Measurements from ENCODE around the gene NTM.

Gene NTM

DNA sequence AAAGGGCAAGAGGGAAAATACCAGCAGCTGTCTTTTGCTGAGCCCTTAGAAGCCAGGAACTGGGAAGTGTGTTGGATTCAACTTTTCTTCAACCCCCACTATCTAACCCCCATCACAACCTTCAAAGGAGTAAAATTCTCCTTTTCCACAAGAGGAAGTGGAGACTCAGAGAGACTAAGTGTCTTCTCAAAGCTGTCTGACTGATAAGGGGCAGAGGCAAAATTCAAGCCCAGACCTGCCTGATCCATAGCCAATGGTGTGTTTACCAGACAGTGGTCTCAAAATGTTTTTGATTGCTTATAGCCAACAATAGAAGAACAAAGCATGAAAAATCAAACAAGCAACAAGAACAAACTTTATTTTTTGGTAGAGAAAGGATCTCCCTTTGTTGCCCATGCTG is 707.0 kb downstream of the NTM start:
- H2BK5ac ChIP-seq (ENCODE audit: low read length), result no peak overlapping the region
- no peak overlapping the region for H3K27ac ChIP-seq (ENCODE audit: low read depth, low read length)

DNA sequence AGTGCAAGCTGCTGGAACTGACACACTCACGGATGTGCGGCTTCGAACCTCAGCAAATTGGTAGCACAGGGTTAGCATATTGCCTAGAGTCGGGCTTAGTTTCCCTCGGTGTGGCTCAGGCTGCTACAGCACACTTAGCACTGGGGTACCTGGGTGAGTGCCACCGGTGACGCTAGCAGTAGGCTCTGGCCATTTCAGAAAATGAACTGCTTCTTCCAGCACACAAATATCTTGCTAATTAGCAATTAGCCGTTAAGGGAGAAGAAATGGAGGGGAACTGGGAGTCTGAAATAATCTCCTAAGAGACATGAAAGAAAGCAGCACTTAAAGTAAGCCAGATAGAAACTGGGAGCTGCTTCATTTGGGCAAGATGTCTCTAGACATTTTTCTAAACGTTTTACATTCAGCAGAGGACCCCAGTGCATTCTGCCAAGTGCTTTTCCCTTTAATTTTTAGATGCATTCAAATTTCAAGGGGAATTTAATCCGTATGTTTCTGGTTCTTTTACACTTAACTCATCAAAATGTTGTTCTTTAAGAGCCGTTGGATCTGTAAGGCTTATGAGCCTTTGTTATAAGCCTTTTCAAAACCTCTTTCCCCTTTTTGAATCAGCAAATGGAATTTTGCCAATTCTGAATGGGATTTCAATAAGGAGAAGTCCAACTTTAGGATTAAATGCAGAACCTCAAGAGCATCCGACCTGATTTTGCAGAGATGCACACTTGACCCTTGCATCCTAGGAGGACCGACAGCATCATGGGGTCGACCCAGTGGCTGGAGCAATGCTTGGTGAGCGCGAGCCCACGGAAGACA is 708.1 kb downstream of the NTM start:
- Histone ChIP-seq H3K56ac (ENCODE audit: low read length) (no peak overlapping the region), H2BK120ac (ENCODE audit: low read depth, low read length) (no peak overlapping the region), H3K27me3 (ENCODE audit: insufficient read depth, low read length, poor library complexity) (no peaks in the 10 kb centered on the region), H3K4ac (ENCODE audit: low read depth, low read length) (no peak overlapping the region), H2AK5ac (ENCODE audit: low read length) (peak overlapping the region; percentile 88), H3K4me3 (ENCODE audit: low read length) (no peak overlapping the region), H2BK5ac (ENCODE audit: low read length) (no peak overlapping the region), H3K27ac (ENCODE audit: low read depth, low read length) (no peak overlapping the region), H3K4me1 (ENCODE audit: control insufficient read depth, low read depth, low read length) (no peaks in the 10 kb centered on the region), H3K18ac (ENCODE audit: low read length) (no peak overlapping the region), H3K79me1 (ENCODE audit: low read length) (no peaks in the 10 kb centered on the region), H3K79me2 (ENCODE audit: control insufficient read depth, insufficient read depth, low read length) (no peaks in the 10 kb centered on the region), H4K5ac (ENCODE audit: low read length) (no peak overlapping the region), H2BK15ac (replicated peaks; ENCODE audit: low read depth) (no peak overlapping the region), H3K4me2 (ENCODE audit: low read length) (no peak overlapping the region), H3K9ac (ENCODE audit: low read length) (no peak overlapping the region), H3K23ac (ENCODE audit: low read length) (no peak overlapping the region), H4K8ac (ENCODE audit: low read depth, low read length) (no peak overlapping the region), H3K36me3 (ENCODE audit: control insufficient read depth, insufficient read depth, low read length) (no peaks in the 10 kb centered on the region)
- DNase-seq, result no peak
- WGBS (ENCODE audit: extremely low coverage, insufficient coverage, low lambda C conversion rate), result no CpG with 5 or more reads among the region's 17 CpGs

More for the DNA sequence above, 707.0 kb downstream of the NTM start:
- no peak for DNase-seq
- no peak overlapping the region for H3K4me3 ChIP-seq (ENCODE audit: low read length)
- H3K9ac ChIP-seq (ENCODE audit: low read length), result no peak overlapping the region
- H3K23ac ChIP-seq (ENCODE audit: low read length), result no peak overlapping the region
- no peak overlapping the region for H2BK15ac ChIP-seq (replicated peaks; ENCODE audit: low read depth)
- H3K56ac ChIP-seq (ENCODE audit: low read length), result no peak overlapping the region
- H3K79me1 ChIP-seq (ENCODE audit: low read length), result no peaks in the 10 kb centered on the region
- no peaks in the 10 kb centered on the region for H3K79me2 ChIP-seq (ENCODE audit: control insufficient read depth, insufficient read depth, low read length)
- no peak overlapping the region for H4K8ac ChIP-seq (ENCODE audit: low read depth, low read length)
- H3K18ac ChIP-seq (ENCODE audit: low read length), result no peak overlapping the region
- no peak overlapping the region for H3K4ac ChIP-seq (ENCODE audit: low read depth, low read length)
- H2BK120ac ChIP-seq (ENCODE audit: low read depth, low read length), result no peak overlapping the region
- no peaks in the 10 kb centered on the region for H3K36me3 ChIP-seq (ENCODE audit: control insufficient read depth, insufficient read depth, low read length)
- no peaks in the 10 kb centered on the region for H3K4me1 ChIP-seq (ENCODE audit: control insufficient read depth, low read depth, low read length)
- no peak overlapping the region for H3K4me2 ChIP-seq (ENCODE audit: low read length)
- H2AK5ac ChIP-seq (ENCODE audit: low read length), result no peak overlapping the region
- no peak overlapping the region for H4K5ac ChIP-seq (ENCODE audit: low read length)
- no peaks in the 10 kb centered on the region for H3K27me3 ChIP-seq (ENCODE audit: insufficient read depth, low read length, poor library complexity)

DNA sequence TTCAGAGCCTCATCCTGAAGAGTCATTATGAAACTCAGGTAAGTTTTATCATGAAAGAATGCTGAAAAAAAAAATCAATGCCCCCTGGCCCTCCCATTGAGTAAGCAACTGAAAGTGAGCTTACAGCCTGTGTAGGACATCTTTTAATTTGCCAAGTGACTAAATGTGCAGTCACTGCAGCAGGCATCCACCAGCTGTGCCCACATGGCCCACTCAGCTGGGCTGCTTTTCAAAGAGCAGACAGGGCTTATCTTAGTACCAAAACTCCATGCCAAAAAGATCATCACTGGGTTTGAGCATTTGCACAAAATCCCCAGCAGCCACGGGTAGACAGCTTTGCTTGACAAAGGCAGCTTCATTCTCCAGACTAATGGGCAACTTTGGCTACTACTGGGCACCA is 709.7 kb downstream of the NTM start:
- H2BK120ac ChIP-seq (ENCODE audit: low read depth, low read length), result no peak overlapping the region
- H3K36me3 ChIP-seq (ENCODE audit: control insufficient read depth, insufficient read depth, low read length), result no peaks in the 10 kb centered on the region
- H4K5ac ChIP-seq (ENCODE audit: low read length), result no peak overlapping the region
- no peak overlapping the region for H3K27ac ChIP-seq (ENCODE audit: low read depth, low read length)
- no peak overlapping the region for H2BK15ac ChIP-seq (replicated peaks; ENCODE audit: low read depth)
- H3K4me2 ChIP-seq (ENCODE audit: low read length), result no peak overlapping the region
- H3K4me1 ChIP-seq (ENCODE audit: control insufficient read depth, low read depth, low read length), result no peaks in the 10 kb centered on the region
- no peaks in the 10 kb centered on the region for H3K79me2 ChIP-seq (ENCODE audit: control insufficient read depth, insufficient read depth, low read length)
- H3K4me3 ChIP-seq (ENCODE audit: low read length), result no peak overlapping the region
- H3K79me1 ChIP-seq (ENCODE audit: low read length), result no peaks in the 10 kb centered on the region
- no peak overlapping the region for H4K8ac ChIP-seq (ENCODE audit: low read depth, low read length)
- H3K9ac ChIP-seq (ENCODE audit: low read length), result no peak overlapping the region
- no peak for DNase-seq
- H2AK5ac ChIP-seq (ENCODE audit: low read length), result no peak overlapping the region
- H2BK5ac ChIP-seq (ENCODE audit: low read length), result no peak overlapping the region
- H3K56ac ChIP-seq (ENCODE audit: low read length), result no peak overlapping the region
- no peaks in the 10 kb centered on the region for H3K27me3 ChIP-seq (ENCODE audit: insufficient read depth, low read length, poor library complexity)
- WGBS (ENCODE audit: extremely low coverage, insufficient coverage, low lambda C conversion rate), result no CpG with 5 or more reads among the region's 1 CpG
- no peak overlapping the region for H3K4ac ChIP-seq (ENCODE audit: low read depth, low read length)
- H3K18ac ChIP-seq (ENCODE audit: low read length), result no peak overlapping the region
- no peak overlapping the region for H3K23ac ChIP-seq (ENCODE audit: low read length)

DNA sequence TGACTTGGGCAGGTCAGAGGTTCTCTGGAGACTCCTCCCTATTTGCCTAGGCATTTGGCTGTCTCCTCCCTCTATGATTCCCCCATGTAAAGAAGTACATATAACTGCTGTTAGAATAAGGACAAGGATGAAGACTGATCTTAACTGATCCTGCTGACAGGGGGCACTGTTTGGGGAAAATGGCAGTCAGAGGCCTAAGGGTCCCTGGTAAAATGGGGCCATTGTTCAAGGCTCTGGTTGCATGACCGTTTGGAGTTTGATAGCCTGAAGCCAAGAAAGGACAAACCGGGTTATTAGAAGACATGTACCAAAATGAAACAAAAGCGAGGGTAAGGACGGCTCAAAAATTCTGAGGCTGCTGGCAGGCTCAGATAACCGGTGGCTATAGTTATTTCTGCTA is 712.2 kb downstream of the NTM start:
- Histone ChIP-seq H2BK5ac (ENCODE audit: low read length) (no peak overlapping the region), H2BK120ac (ENCODE audit: low read depth, low read length) (no peak overlapping the region), H3K79me2 (ENCODE audit: control insufficient read depth, insufficient read depth, low read length) (no peaks in the 10 kb centered on the region), H3K79me1 (ENCODE audit: low read length) (no peaks in the 10 kb centered on the region), H3K4me3 (ENCODE audit: low read length) (no peak overlapping the region), H3K18ac (ENCODE audit: low read length) (no peak overlapping the region), H3K9ac (ENCODE audit: low read length) (no peak overlapping the region), H3K4ac (ENCODE audit: low read depth, low read length) (no peak overlapping the region), H4K8ac (ENCODE audit: low read depth, low read length) (no peak overlapping the region), H3K56ac (ENCODE audit: low read length) (no peak overlapping the region), H2BK15ac (replicated peaks; ENCODE audit: low read depth) (no peak overlapping the region), H4K5ac (ENCODE audit: low read length) (no peak overlapping the region), H2AK5ac (ENCODE audit: low read length) (no peak overlapping the region), H3K27me3 (ENCODE audit: insufficient read depth, low read length, poor library complexity) (no peaks in the 10 kb centered on the region), H3K4me1 (ENCODE audit: control insufficient read depth, low read depth, low read length) (no peaks in the 10 kb centered on the region), H3K4me2 (ENCODE audit: low read length) (no peak overlapping the region), H3K36me3 (ENCODE audit: control insufficient read depth, insufficient read depth, low read length) (no peaks in the 10 kb centered on the region), H3K27ac (ENCODE audit: low read depth, low read length) (no peak overlapping the region), H3K23ac (ENCODE audit: low read length) (no peak overlapping the region)
- WGBS (ENCODE audit: extremely low coverage, insufficient coverage, low lambda C conversion rate), result no CpG with 5 or more reads among the region's 5 CpGs
- DNase-seq, result no peak

DNA sequence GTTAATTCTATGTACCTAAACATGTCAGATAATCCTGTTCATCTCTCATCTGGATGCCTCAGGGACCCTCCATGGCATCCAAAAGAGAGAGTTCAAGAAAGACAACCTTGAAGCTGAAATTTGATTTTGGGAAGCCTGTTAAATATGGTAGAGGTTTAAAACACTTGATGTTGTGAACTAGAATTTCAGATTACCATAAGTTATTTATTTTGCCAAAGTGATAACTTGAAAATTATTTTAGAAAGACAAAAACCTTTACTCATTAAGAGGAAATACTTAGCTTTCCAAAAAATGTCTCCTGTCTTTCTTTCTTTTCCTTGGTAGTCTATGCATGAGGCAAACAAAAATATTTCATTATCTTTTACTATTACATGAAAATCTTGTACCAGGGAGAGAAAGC is 714.0 kb downstream of the NTM start:
- no peak overlapping the region for H3K4me2 ChIP-seq (ENCODE audit: low read length)
- no peak overlapping the region for H3K4me3 ChIP-seq (ENCODE audit: low read length)
- H3K18ac ChIP-seq (ENCODE audit: low read length), result no peak overlapping the region
- no peaks in the 10 kb centered on the region for H3K27me3 ChIP-seq (ENCODE audit: insufficient read depth, low read length, poor library complexity)
- no peak overlapping the region for H4K8ac ChIP-seq (ENCODE audit: low read depth, low read length)
- no peak overlapping the region for H3K56ac ChIP-seq (ENCODE audit: low read length)
- no peak overlapping the region for H3K23ac ChIP-seq (ENCODE audit: low read length)
- H4K5ac ChIP-seq (ENCODE audit: low read length), result no peak overlapping the region
- no peaks in the 10 kb centered on the region for H3K79me1 ChIP-seq (ENCODE audit: low read length)
- no peak overlapping the region for H3K4ac ChIP-seq (ENCODE audit: low read depth, low read length)
- no peak overlapping the region for H2BK120ac ChIP-seq (ENCODE audit: low read depth, low read length)
- H3K4me1 ChIP-seq (ENCODE audit: control insufficient read depth, low read depth, low read length), result no peaks in the 10 kb centered on the region
- no peak overlapping the region for H2BK15ac ChIP-seq (replicated peaks; ENCODE audit: low read depth)
- no peak for DNase-seq
- H2BK5ac ChIP-seq (ENCODE audit: low read length), result no peak overlapping the region
- H3K27ac ChIP-seq (ENCODE audit: low read depth, low read length), result no peak overlapping the region
- H2AK5ac ChIP-seq (ENCODE audit: low read length), result no peak overlapping the region
- H3K36me3 ChIP-seq (ENCODE audit: control insufficient read depth, insufficient read depth, low read length), result no peaks in the 10 kb centered on the region
- no peaks in the 10 kb centered on the region for H3K79me2 ChIP-seq (ENCODE audit: control insufficient read depth, insufficient read depth, low read length)
- no peak overlapping the region for H3K9ac ChIP-seq (ENCODE audit: low read length)

DNA sequence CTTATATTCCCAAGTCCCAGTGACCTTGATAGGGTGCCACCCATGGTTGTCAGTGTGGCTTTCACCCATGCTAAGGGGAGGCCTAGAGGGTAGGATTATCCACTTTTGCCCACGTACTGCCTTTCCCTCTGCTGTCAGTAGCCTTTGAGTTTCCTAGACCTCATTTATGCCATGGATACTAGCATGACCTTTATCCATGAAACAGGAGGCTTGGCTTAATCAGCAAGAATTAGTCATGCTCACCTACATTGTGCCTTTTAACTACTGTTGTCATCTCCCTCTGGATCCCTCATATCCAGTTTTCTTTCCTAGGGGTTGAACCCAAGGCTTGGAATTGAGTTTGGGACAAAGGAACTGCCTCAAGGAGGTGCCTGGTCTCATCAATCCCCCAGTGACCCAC is 716.7 kb downstream of the NTM start:
- no peak overlapping the region for H2BK5ac ChIP-seq (ENCODE audit: low read length)
- H3K79me1 ChIP-seq (ENCODE audit: low read length), result no peaks in the 10 kb centered on the region
- no CpG with 5 or more reads among the region's 1 CpG for WGBS (ENCODE audit: extremely low coverage, insufficient coverage, low lambda C conversion rate)
- H3K18ac ChIP-seq (ENCODE audit: low read length), result no peak overlapping the region
- no peak overlapping the region for H3K56ac ChIP-seq (ENCODE audit: low read length)
- no peak overlapping the region for H2AK5ac ChIP-seq (ENCODE audit: low read length)
- no peak overlapping the region for H3K4me2 ChIP-seq (ENCODE audit: low read length)
- no peak overlapping the region for H3K23ac ChIP-seq (ENCODE audit: low read length)
- no peak overlapping the region for H3K4me3 ChIP-seq (ENCODE audit: low read length)
- no peaks in the 10 kb centered on the region for H3K27me3 ChIP-seq (ENCODE audit: insufficient read depth, low read length, poor library complexity)
- no peak overlapping the region for H3K9ac ChIP-seq (ENCODE audit: low read length)
- no peak for DNase-seq
- no peak overlapping the region for H2BK15ac ChIP-seq (replicated peaks; ENCODE audit: low read depth)
- no peaks in the 10 kb centered on the region for H3K79me2 ChIP-seq (ENCODE audit: control insufficient read depth, insufficient read depth, low read length)
- no peak overlapping the region for H4K5ac ChIP-seq (ENCODE audit: low read length)
- H3K4me1 ChIP-seq (ENCODE audit: control insufficient read depth, low read depth, low read length), result no peaks in the 10 kb centered on the region
- no peak overlapping the region for H3K27ac ChIP-seq (ENCODE audit: low read depth, low read length)
- H3K36me3 ChIP-seq (ENCODE audit: control insufficient read depth, insufficient read depth, low read length), result no peaks in the 10 kb centered on the region
- H3K4ac ChIP-seq (ENCODE audit: low read depth, low read length), result no peak overlapping the region
- H2BK120ac ChIP-seq (ENCODE audit: low read depth, low read length), result no peak overlapping the region
- no peak overlapping the region for H4K8ac ChIP-seq (ENCODE audit: low read depth, low read length)

Measured in mesendoderm (in vitro differentiated cells).